ENCODE results near the gene FADS3. TPM values are rescaled to one million over a fixed set of nuclear protein-coding genes. Genes with fewer than 3 reads are reported as not detected.

FADS3 gene
- total and polyA plus RNA-seq, 3 donors from 2014 or later: 20.5 to 88.5 (median 50.6) TPM

DNA sequence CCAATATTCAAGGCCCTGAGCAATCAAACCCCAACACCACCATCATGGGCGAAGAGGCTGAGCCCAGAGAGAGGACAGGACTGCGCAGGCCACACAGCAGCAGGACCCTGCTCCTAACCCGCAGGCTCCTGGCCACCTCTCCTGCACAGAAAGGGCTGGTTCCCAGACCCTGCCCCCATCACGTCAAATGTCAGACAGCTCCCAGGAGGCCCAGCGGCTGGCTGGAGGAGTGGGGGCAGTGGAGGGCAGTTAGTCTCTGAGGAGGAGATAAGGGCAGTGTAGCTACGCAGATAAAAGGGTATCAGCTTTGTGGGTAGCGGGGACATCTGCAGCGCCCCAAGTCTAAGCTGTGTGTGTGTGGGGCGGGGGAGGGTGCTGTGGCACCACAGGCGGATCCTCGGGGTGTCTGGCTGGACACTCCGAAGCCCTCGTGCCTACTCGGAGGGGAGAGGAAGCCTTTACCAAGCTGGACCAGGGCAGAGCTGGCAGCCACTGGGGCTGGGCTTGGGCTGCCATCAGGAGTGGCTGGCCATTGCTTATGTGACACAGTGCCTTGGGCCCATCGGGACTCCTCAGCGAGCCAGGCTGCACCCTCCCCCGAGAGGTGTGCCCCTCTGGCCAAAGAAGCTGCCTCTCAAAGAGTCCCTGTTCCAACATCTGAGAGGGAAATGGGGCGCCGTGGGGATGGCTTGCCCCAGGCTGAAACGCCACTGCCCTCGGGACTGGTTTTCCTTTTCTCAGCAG lies 21.5 kb downstream of the FADS3 start:
- intact Hi-C loops (cut with DNase I; ENCODE audit: low total_unique reads): no loop called here

DNA sequence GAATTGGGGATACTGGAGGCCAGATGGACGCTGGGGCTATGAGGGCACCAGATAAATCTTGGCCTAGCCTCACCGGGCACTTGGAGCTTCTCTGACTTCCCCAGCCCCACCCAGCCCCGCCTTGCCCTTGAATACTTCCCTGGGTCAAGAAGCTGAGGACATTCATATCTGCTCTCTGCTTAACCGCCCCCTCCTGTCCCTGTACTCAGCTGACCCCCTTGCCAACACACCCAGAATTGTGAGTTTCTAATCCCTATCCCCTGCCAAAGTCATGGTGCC lies 22.0 kb downstream of the FADS3 start:
- Histone ChIP-seq H3K27me3 (no peaks in the 10 kb centered on the region), H3K27ac (peak overlapping the region in 1 of 2 donors; percentile 80), H3K4me1 (peaks cover 27% of the 10 kb centered on the region), H3K4me3 (no peak overlapping the region), H3K36me3 (ENCODE audit: low read depth, missing control alignments) (no peaks in the 10 kb centered on the region), H3K9me3 (no peaks in the 10 kb centered on the region)
- TF ChIP-seq CTCF (IDR thresholded peaks at IDR 0.05) (no peak), POLR2A (IDR thresholded peaks at IDR 0.05) (no peak)
- 69 to 72% methylated on average over 3 to 4 of the region's 4 CpGs for WGBS, 2 donors
- intact Hi-C loops (cut with DNase I; ENCODE audit: low total_unique reads): no loop called here
- DNase-seq: no peak

More for the DNA sequence above, 21.5 kb downstream of the FADS3 start:
- no peaks in the 10 kb centered on the region for H3K36me3 ChIP-seq (ENCODE audit: low read depth, missing control alignments)
- peak overlapping the region in 1 of 2 donors; percentile 80 for H3K27ac ChIP-seq
- TF ChIP-seq CTCF (IDR thresholded peaks at IDR 0.05) (no peak), POLR2A (IDR thresholded peaks at IDR 0.05) (no peak)
- DNase-seq: peak; percentile 34
- no peak overlapping the region for H3K4me3 ChIP-seq
- H3K4me1 ChIP-seq: peaks cover 28% of the 10 kb centered on the region
- no peaks in the 10 kb centered on the region for H3K27me3 ChIP-seq
- WGBS, 2 donors: 64 to 86% methylated on average over 17 to 21 of the region's 21 CpGs
- no peaks in the 10 kb centered on the region for H3K9me3 ChIP-seq

DNA sequence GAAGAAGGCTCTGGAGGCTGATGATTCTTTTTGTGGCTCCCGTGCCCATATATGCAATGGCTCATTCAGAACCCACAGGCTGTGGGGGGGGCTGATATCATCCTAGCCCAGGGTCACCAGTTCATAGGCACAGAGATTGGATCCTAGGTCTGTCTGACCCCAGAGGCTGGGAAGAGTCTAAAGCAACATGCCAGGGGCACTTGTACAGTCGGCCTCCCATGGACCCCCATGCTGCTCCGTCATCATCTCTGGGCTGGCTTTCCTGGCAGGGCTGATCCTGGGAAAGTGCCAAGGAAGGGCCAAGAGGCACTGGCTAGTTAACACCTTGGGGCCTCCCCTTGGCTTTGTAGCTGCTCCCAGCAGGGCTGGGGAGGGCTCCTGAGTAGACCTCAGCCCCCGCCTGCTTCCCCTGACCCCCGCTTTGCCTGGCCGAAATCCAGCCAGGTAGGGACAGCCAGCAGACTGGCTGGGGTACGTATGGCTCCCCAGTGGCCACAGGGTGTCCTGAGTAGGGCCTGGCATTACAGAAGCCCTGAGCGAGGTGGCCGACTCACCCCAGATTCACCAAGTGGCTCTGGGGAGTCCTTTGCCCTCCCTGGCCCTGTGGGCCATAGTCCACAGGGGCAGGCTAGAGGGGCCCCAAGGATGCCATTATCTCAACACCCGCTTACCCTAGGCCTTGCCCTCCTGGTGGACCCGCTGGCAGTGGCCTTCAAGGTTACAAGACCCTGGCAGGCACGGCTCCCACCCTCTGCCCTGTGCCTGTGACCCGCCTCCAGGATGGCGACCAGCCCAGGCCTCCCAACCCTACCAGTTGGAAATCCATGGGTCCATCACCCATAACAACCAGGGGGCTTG lies 22.5 kb downstream of the FADS3 start:
- Histone ChIP-seq H3K27ac (peak overlapping the region in 1 of 2 donors; percentile 80), H3K9me3 (no peaks in the 10 kb centered on the region), H3K4me3 (no peak overlapping the region), H3K27me3 (no peaks in the 10 kb centered on the region), H3K4me1 (peaks cover 22% of the 10 kb centered on the region), H3K36me3 (ENCODE audit: low read depth, missing control alignments) (no peaks in the 10 kb centered on the region)
- TF ChIP-seq POLR2A (IDR thresholded peaks at IDR 0.05) (no peak), CTCF (IDR thresholded peaks at IDR 0.05) (no peak)
- DNase-seq: no peak
- intact Hi-C loops (cut with DNase I; ENCODE audit: low total_unique reads): no loop called here
- 79 to 94% methylated on average over 4 to 13 of the region's 14 CpGs for WGBS, 2 donors

- Histone ChIP-seq H3K27me3 (no peaks in the 10 kb centered on the region), H3K9me3 (no peaks in the 10 kb centered on the region), H3K4me3 (no peak overlapping the region), H3K27ac (no peak overlapping the region), H3K4me1 (peaks cover 22% of the 10 kb centered on the region), H3K36me3 (ENCODE audit: low read depth, missing control alignments) (no peaks in the 10 kb centered on the region)
- no peak for DNase-seq
- WGBS, 2 donors: 84 to 96% methylated on average over 5 to 6 of the region's 6 CpGs
- TF ChIP-seq POLR2A (IDR thresholded peaks at IDR 0.05) (no peak), CTCF (IDR thresholded peaks at IDR 0.05) (no peak)
- intact Hi-C loops (cut with DNase I; ENCODE audit: low total_unique reads): no loop called here
These were observed 24.4 kb downstream of the FADS3 start for GRCh38 chr11:61866958-61867343.

All from testis (tissue), 3 donors.